ENCODE measurements around the gene HAPLN3.

The HAPLN3 gene

DNA sequence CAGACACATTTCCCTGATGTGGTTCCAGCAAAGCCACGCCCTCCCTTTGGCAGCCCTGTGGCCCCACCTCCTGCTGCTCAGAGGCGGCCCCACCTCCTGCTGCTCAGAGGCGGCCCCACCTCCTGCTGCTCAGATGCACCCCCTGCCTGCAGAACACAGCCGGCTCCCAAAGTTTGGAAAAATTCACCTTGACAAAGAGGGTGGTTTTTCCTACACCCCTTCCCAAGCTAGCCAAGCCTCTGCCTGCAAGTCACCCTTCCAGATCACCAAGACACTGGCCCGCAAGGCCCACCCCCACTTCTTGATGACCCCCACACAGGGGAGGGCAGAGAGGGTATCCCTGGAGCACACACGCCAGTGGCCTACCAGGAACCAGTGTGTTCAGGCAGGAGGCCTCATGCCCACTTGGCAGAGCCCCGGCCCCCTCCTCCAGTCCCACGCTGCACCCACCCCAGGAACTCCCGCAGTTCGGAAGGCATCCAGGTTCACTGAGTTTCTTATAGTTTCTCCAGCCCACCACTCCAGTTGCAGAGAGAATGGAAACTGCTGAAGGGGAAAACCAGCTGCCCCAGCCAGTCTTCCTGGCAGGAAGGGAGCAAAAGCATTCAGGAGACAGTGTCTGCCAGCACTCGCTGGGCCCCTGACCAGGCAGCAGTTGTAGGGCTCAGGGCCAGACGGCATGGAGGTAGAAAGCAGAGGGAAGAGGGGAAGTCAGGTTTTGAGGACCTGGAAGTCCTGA lies 2.3 kb upstream of the HAPLN3 start:
- H3K27me3 ChIP-seq (ENCODE audit: insufficient read depth, low read length), result peaks cover 18% of the 10 kb centered on the region
- H3K4me1 ChIP-seq (ENCODE audit: insufficient read depth, low read length), result peaks cover 17% of the 10 kb centered on the region
- no peak overlapping the region for H3K4me3 ChIP-seq (ENCODE audit: low read length)
- no peaks in the 10 kb centered on the region for H3K9me3 ChIP-seq (ENCODE audit: low read length)
- peaks cover 20% of the 10 kb centered on the region for H3K36me3 ChIP-seq (ENCODE audit: insufficient read depth, low read length)
- H2AFZ ChIP-seq (ENCODE audit: low read depth, low read length), result no peak overlapping the region

DNA sequence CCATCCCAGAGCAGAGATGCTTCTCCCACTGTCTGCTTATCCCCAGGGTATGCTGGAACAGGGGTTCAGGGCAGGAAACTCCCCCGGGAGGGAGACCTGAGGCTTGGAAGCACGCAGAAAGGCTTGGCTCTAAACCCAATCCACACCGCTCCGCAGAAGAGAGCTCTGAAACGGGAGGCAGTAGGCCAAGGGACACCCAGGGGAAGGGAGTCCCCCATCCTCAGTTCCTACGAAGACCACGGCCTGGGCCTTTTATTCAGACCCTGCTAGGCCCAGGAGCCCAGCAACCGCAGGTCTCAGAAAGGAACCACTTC lies 1.8 kb upstream of the HAPLN3 start:
- H2AFZ ChIP-seq (ENCODE audit: low read depth, low read length), result no peak overlapping the region
- H3K27me3 ChIP-seq (ENCODE audit: insufficient read depth, low read length), result peaks cover 18% of the 10 kb centered on the region
- no peak overlapping the region for H3K4me3 ChIP-seq (ENCODE audit: low read length)
- peaks cover 17% of the 10 kb centered on the region for H3K4me1 ChIP-seq (ENCODE audit: insufficient read depth, low read length)
- no peaks in the 10 kb centered on the region for H3K9me3 ChIP-seq (ENCODE audit: low read length)
- H3K36me3 ChIP-seq (ENCODE audit: insufficient read depth, low read length), result peaks cover 16% of the 10 kb centered on the region

DNA sequence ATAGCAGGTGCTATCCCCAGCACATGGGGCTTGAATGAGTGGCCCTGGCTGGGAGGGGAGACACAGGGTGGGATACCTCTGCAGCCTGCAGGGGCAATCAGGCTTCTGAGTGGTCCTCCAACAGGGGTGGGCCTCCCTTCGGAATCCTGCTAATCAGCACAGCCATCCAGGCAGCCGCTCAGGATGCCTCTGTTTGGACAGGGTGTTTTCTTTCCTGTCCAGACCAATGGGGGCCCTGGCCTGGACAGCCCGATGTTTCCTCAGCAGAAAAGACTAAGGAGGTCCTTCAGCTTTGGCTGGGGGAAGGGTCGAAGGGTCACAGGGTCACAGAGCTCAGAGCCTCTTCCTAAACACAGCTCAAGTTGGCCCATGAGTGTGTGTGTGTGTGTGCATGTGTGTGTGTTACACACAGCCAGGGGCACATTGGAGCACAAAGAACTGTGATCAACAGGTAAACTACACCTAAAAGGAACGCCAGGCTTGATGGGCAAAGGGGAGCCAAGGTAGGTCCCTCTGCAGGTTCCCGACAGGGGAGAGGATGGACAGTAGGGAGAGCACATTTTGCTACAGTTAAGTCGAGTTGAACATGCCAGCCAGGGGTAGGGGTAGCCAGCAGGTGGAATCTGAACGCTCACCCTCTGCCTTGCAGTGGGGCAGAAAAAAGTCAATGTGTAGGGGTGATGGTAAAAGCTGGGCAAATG lies 1.1 kb upstream of the HAPLN3 start:
- Histone ChIP-seq H3K4me1 (ENCODE audit: insufficient read depth, low read length) (peaks cover 17% of the 10 kb centered on the region), H2AFZ (ENCODE audit: low read depth, low read length) (no peak overlapping the region), H3K27me3 (ENCODE audit: insufficient read depth, low read length) (peaks cover 18% of the 10 kb centered on the region), H3K36me3 (ENCODE audit: insufficient read depth, low read length) (peaks cover 11% of the 10 kb centered on the region), H3K4me3 (ENCODE audit: low read length) (no peak overlapping the region), H3K9me3 (ENCODE audit: low read length) (no peaks in the 10 kb centered on the region)

DNA sequence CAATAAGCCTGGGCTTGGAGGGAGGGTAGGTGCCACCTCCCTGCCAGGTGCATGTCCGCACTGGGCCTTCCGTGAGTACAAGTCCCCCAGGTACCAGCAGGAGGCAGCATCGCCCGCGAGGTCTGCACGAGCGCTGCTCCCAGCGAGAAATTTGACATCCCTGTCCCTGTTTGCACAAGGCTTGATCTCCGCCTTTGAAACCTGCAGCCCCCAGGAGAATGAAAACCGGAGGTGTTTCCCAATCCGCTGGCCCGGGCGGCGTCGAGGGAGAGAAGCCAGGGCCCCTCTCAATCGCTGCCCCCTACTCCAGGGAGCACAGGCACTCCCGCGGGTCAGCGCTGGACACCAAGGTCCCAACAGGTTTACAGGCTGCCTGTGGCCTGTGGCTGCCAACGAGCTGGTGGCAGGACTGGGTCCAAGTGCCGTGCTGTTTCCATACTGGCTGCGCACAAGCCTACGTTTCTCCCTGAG lies 961 bp downstream of the HAPLN3 start:
- no peak overlapping the region for H3K4me3 ChIP-seq (ENCODE audit: low read length)
- peaks cover 18% of the 10 kb centered on the region for H3K27me3 ChIP-seq (ENCODE audit: insufficient read depth, low read length)
- peaks cover 1% of the 10 kb centered on the region for H3K36me3 ChIP-seq (ENCODE audit: insufficient read depth, low read length)
- H3K4me1 ChIP-seq (ENCODE audit: insufficient read depth, low read length), result peaks cover 17% of the 10 kb centered on the region
- H3K9me3 ChIP-seq (ENCODE audit: low read length), result no peaks in the 10 kb centered on the region
- no peak overlapping the region for H2AFZ ChIP-seq (ENCODE audit: low read depth, low read length)

DNA sequence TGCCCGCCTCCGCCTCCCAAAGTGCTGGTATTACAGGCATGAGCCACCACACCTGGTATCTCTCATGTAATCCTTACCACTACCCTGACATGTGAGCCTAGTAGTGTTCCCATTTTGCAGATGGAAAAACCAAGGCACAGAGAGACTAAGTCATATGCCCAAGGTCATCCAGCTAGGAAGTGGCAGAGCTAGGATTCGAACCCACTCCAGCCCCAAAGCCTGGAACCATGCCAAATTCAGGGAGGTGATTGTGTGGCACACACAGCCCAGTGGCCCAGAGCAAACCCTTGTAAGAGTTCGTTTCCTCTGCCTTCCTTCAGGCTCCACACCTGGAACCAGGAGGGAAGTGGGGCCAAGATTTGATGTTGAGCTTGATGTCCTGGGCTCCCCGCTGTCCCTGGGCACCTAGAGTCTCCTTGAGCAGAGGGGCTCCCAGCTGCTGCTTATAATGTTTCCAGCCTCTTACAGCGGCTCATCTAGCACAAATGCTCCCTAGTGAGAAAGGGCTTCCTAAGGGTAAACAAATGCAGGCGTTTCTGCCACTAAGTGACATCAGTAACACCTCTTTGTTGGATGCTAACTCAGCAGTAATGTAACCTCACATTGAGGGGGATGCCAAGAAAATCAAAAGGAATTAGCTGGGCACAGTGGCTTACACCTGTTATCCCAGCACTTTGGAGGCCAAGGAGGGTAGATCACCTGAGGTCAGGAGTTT lies 3.6 kb downstream of the HAPLN3 start:
- Histone ChIP-seq H3K4me1 (ENCODE audit: insufficient read depth, low read length) (peaks cover 10% of the 10 kb centered on the region), H3K9me3 (ENCODE audit: low read length) (no peaks in the 10 kb centered on the region), H3K36me3 (ENCODE audit: insufficient read depth, low read length) (no peaks in the 10 kb centered on the region), H2AFZ (ENCODE audit: low read depth, low read length) (no peak overlapping the region), H3K27me3 (ENCODE audit: insufficient read depth, low read length) (peaks cover 18% of the 10 kb centered on the region), H3K4me3 (ENCODE audit: low read length) (no peak overlapping the region)

DNA sequence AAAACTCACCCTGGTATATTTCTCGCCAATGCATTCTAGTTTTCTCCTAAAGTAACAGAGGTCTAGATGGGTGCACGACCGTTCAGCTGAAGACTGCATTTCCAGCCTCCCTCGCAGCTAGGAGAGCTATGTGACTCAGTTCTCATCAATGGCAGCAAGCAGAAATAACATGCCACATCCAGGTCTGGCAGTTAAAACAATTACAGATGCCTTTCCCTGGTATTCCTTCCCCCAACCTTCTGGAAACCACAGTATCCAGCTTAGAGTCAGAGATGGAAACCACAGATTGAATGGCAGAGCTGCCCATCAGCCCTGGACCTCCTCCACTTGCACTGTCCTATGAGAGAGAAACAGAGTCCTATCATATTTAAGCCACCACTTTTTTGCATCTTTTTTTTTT lies 4.8 kb downstream of the HAPLN3 start:
- Histone ChIP-seq H3K36me3 (ENCODE audit: insufficient read depth, low read length) (no peaks in the 10 kb centered on the region), H2AFZ (ENCODE audit: low read depth, low read length) (no peak overlapping the region), H3K27me3 (ENCODE audit: insufficient read depth, low read length) (peaks cover 17% of the 10 kb centered on the region), H3K4me3 (ENCODE audit: low read length) (no peak overlapping the region), H3K9me3 (ENCODE audit: low read length) (no peaks in the 10 kb centered on the region), H3K4me1 (ENCODE audit: insufficient read depth, low read length) (peaks cover 4% of the 10 kb centered on the region)

DNA sequence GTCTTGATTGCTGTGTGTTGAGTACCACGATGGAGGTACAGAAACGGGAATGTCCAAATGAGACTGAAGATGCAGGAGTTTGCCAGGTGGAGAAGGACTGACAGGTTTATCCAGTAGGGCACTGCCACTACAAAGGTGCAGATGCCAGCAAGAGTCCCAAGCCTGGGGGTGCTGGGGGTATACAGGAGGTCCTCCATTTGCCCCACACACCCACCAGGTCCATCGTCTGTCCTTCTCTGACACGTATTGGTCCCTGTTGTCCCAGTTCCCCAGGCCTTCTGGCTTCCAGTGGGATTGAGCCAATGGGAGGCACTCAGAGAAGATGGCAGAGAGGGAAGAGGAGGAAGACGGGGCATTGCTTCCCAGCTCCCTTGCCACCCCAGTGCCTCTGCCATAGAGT lies 6.6 kb downstream of the HAPLN3 start:
- H3K9me3 ChIP-seq (ENCODE audit: low read length), result no peaks in the 10 kb centered on the region
- H3K36me3 ChIP-seq (ENCODE audit: insufficient read depth, low read length), result no peaks in the 10 kb centered on the region
- H3K27me3 ChIP-seq (ENCODE audit: insufficient read depth, low read length), result no peaks in the 10 kb centered on the region
- no peak overlapping the region for H3K4me3 ChIP-seq (ENCODE audit: low read length)
- H2AFZ ChIP-seq (ENCODE audit: low read depth, low read length), result no peak overlapping the region
- no peaks in the 10 kb centered on the region for H3K4me1 ChIP-seq (ENCODE audit: insufficient read depth, low read length)

DNA sequence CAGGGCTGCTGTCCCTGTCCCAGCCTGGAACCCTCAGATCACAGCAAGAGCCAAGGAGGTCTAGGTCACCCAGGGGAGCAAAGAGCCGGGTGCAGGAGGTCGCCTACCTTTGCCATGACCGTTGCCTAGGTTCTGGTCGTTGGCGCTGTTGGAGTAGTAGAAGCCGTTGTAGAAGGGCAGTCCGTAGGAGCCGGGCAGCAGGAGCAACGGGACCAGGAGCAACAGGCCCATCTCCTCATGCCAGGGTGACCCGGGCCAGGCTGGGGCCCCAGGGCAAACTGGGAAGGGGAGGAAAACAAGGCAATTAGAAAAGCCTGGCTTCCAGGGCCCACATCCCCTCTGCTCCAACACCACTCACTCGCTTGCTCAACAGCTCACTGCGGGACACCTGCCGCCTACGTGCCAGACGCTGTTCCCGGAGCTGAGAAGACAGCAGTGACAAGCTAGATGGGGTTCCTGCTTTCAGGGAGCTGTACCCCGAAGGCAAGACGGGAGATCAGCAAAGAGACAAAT lies 8.2 kb downstream of the HAPLN3 start:
- H2AFZ ChIP-seq (ENCODE audit: low read depth, low read length), result no peak overlapping the region
- no peaks in the 10 kb centered on the region for H3K36me3 ChIP-seq (ENCODE audit: insufficient read depth, low read length)
- no peaks in the 10 kb centered on the region for H3K9me3 ChIP-seq (ENCODE audit: low read length)

DNA sequence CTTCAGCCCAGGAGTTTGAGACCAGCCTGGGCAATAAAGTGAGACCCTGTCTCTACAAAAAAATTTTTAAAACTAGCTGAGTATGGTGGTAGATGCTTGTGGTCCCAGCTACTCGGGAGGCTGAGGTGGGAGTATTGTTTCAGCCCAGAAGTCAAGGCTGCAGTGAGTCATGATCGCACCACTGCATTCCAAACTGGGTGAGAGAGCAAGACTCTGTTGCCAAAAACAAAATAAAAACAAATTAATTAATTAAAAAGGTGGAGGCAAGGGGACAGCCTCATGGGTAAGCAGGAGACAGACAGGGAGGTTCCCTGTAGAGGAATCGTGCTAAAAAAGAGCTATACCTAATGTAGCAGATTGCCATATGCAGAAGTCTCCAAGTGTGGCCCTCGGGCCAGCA lies 12.6 kb downstream of the HAPLN3 start:
- Histone ChIP-seq H3K27me3 (ENCODE audit: insufficient read depth, low read length) (no peaks in the 10 kb centered on the region), H3K4me3 (ENCODE audit: low read length) (no peak overlapping the region), H2AFZ (ENCODE audit: low read depth, low read length) (no peak overlapping the region), H3K36me3 (ENCODE audit: insufficient read depth, low read length) (no peaks in the 10 kb centered on the region), H3K4me1 (ENCODE audit: insufficient read depth, low read length) (no peaks in the 10 kb centered on the region), H3K9me3 (ENCODE audit: low read length) (no peaks in the 10 kb centered on the region)

More for the DNA sequence above, 8.2 kb downstream of the HAPLN3 start:
- Histone ChIP-seq H3K4me3 (ENCODE audit: low read length) (no peak overlapping the region), H3K27me3 (ENCODE audit: insufficient read depth, low read length) (no peaks in the 10 kb centered on the region), H3K4me1 (ENCODE audit: insufficient read depth, low read length) (no peaks in the 10 kb centered on the region)

DNA sequence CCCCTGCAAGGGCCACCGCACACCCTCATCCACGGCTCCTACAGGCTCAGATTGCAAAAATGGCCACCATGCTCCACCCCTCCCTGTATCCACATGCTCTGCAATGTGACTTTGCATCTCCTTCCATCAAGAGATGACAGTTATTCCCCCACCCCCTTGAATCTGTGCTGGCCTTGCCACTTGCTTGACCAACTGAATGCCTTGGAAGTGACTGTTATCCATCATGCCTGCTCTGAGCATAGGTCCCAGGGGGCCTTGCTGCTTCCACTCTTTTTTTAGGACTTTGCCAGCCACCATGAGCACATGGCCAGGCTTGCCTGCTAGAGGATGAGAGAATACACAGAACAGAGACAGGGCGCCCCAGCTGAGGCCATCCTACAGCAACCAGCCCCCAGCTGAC lies 13.6 kb downstream of the HAPLN3 start:
- Histone ChIP-seq H3K4me3 (ENCODE audit: low read length) (no peak overlapping the region), H3K4me1 (ENCODE audit: insufficient read depth, low read length) (no peaks in the 10 kb centered on the region), H3K27me3 (ENCODE audit: insufficient read depth, low read length) (no peaks in the 10 kb centered on the region), H3K9me3 (ENCODE audit: low read length) (no peaks in the 10 kb centered on the region), H2AFZ (ENCODE audit: low read depth, low read length) (no peak overlapping the region), H3K36me3 (ENCODE audit: insufficient read depth, low read length) (no peaks in the 10 kb centered on the region)

DNA sequence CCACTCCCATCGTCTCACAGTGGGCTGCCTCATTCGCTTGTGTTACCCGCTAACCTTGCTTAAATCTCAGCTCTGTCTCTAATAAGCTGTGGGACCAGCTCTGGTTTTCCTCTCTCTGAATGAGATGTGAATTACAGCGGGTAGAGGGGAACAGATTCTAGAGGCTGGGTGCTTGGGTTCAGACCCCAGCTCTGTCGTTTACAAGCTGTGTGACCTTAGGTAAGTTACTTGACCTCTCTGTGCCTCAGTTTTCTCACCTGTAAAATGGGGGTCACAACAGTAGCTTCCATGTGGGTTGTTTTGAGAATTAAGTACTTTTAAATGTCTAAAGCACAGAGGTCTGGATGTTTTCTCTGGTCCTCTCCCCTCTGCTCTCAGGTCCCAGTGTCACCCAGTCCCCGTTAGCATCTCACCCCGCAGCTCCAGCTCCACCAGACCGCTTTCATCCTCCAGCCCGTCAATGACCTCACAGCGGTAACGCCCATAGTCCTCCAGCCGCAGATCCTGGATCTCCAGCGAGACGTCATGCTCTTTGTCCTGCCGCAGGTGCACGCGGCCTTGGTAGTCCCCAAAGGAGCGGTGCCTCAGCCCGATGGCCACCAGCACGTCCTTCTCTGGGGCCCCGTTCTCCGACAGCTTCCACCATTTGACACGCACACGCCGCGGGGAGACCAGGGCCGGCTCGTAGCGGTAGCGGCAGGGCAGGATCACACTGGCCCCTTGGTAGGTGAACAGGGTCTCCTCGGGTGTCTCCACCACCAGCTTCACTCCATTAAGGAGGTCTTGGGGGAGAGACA lies 14.2 kb downstream of the HAPLN3 start:
- Histone ChIP-seq H3K4me3 (ENCODE audit: low read length) (no peak overlapping the region), H2AFZ (ENCODE audit: low read depth, low read length) (no peak overlapping the region), H3K27me3 (ENCODE audit: insufficient read depth, low read length) (no peaks in the 10 kb centered on the region), H3K9me3 (ENCODE audit: low read length) (no peaks in the 10 kb centered on the region), H3K4me1 (ENCODE audit: insufficient read depth, low read length) (no peaks in the 10 kb centered on the region), H3K36me3 (ENCODE audit: insufficient read depth, low read length) (no peaks in the 10 kb centered on the region)

DNA sequence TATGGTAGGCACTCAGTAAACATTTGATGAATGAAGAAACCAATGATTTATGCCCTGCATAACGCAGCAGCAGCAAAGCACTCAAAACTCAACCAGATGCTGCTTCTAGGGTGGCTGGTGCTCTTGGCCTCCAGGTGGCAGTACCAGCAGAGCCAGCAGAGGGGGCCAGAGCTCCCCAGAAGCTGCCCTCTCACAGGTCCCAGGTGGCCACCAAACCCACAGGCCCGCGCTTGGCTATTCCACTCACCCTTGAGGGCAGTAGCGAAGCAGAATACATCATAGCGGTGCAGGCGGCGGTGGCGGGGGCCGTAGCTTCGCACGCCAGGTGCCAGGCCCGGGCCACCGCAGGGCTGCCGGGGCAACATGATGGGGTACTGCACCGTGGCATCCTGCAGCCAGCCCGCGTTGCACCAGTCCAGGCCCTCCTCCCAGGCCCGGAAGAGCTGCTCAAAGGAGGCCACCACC lies 16.6 kb downstream of the HAPLN3 start:
- H3K4me1 ChIP-seq (ENCODE audit: insufficient read depth, low read length), result no peaks in the 10 kb centered on the region
- no peak overlapping the region for H2AFZ ChIP-seq (ENCODE audit: low read depth, low read length)
- no peaks in the 10 kb centered on the region for H3K36me3 ChIP-seq (ENCODE audit: insufficient read depth, low read length)
- no peaks in the 10 kb centered on the region for H3K9me3 ChIP-seq (ENCODE audit: low read length)
- no peaks in the 10 kb centered on the region for H3K27me3 ChIP-seq (ENCODE audit: insufficient read depth, low read length)
- no peak overlapping the region for H3K4me3 ChIP-seq (ENCODE audit: low read length)

All from neuron (in vitro differentiated cells).